ENCODE measurements around the gene MLLT3.

- no peak for TF ChIP-seq CTCF (IDR thresholded peaks at IDR 0.05)
- TF ChIP-seq POLR2A (IDR thresholded peaks at IDR 0.05) = no peak
Observed at GRCh38 chr9:20570087-20570486, 52.2 kb downstream of the MLLT3 start.

Measured in body of pancreas (tissue), 4 donors.